GM19438 (cell line): ENCODE data around the gene C1orf174.

Source experiments
- ATAC-seq: cut with Tn5 transposase; IDR thresholded peaks from one replicate; pipeline ENCODE4 v1.9.1; 2021; ENCODE audit warnings: low read depth; ENCODE audit not compliant: unreplicated experiment

C1orf174 gene

DNA sequence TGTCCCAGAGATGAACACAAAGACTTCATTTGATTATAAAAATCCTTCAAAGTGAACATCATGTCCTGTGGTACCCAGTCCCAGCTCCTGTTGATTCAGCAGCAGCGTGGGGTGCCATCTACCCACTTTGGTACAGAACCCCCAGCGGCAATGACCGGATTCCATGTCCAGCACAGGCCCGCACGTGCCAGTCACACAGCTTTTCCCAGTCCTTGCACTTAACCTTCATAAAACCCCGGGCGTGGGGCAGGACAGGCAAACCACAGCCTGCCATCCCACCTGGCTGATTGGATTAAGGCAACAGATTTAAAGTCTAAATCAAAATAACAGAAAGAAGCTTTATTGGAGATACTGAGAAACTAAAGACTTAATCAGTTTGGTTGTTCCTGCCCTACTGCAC, 58.6 kb downstream of the C1orf174 start:
- ATAC-seq: no peak
